HG03439 (cell line): ENCODE data around the gene PMM2.
"Not testable (repeated sequence)": the region's sequence is repeated elsewhere in the genome, so short reads cannot be mapped to it uniquely, and the experiment has no call there.

ENCODE experiments used
- ATAC-seq: cut with Tn5 transposase; IDR thresholded peaks from one replicate; pipeline ENCODE4 v1.9.1; 2021; ENCODE audit warnings: mild to moderate bottlenecking, moderate library complexity; ENCODE audit not compliant: unreplicated experiment

Gene PMM2

GRCh38 chr16:8816967-8817655 is 19.5 kb downstream of the PMM2 start:
- ATAC-seq, result no peak

GRCh38 chr16:8818504-8819270 is 21.0 kb downstream of the PMM2 start:
- ATAC-seq, result peak; percentile 81

- ATAC-seq, result no peak
Measured at GRCh38 chr16:8819411-8820034, 21.9 kb downstream of the PMM2 start.

GRCh38 chr16:8822403-8822802 is 24.8 kb downstream of the PMM2 start:
- ATAC-seq, result no peak

GRCh38 chr16:8826278-8826879 is 28.7 kb downstream of the PMM2 start:
- no peak for ATAC-seq

GRCh38 chr16:8828541-8829165 is 31.0 kb downstream of the PMM2 start:
- no peak for ATAC-seq

- no peak for ATAC-seq
Measured at GRCh38 chr16:8831450-8831849, 33.8 kb downstream of the PMM2 start.

- ATAC-seq, result no peak
Measured at GRCh38 chr16:8831871-8832716, 34.5 kb downstream of the PMM2 start.

- no peak for ATAC-seq
Measured at GRCh38 chr16:8832717-8833105, 35.1 kb downstream of the PMM2 start.

- not testable (repeated sequence) for ATAC-seq
Measured at GRCh38 chr16:8836797-8837196, 39.2 kb downstream of the PMM2 start.

- not testable (repeated sequence) for ATAC-seq
Measured at GRCh38 chr16:8837594-8837993, 40.0 kb downstream of the PMM2 start.

- ATAC-seq, result not testable (repeated sequence)
Measured at GRCh38 chr16:8842016-8842415, 44.4 kb downstream of the PMM2 start.

- ATAC-seq, result not testable (repeated sequence)
Measured at GRCh38 chr16:8843296-8843695, 45.7 kb downstream of the PMM2 start.

- no peak for ATAC-seq
Measured at GRCh38 chr16:8845699-8846298, 48.2 kb downstream of the PMM2 start.

- no peak for ATAC-seq
Measured at GRCh38 chr16:8846401-8846932, 48.8 kb downstream of the PMM2 start.

GRCh38 chr16:8847145-8847544 is 49.5 kb downstream of the PMM2 start:
- no peak for ATAC-seq

GRCh38 chr16:8847623-8848022 is 50.0 kb downstream of the PMM2 start:
- no peak for ATAC-seq

GRCh38 chr16:8848231-8848938 is 50.7 kb downstream of the PMM2 start:
- no peak for ATAC-seq

- no peak for ATAC-seq
Measured at GRCh38 chr16:8848939-8849391, 51.3 kb downstream of the PMM2 start.
